GM19372 (cell line): ENCODE measurements around the gene MAP4K4.
A peak's percentile ranks its signal among the peaks of the same experiment; 100 is the strongest.
"Not testable (repeated sequence)": the region's sequence is repeated elsewhere in the genome, so short reads cannot be mapped to it uniquely, and the experiment has no call there.

Experiments used
- ATAC-seq: cut with Tn5 transposase; IDR thresholded peaks from one replicate; pipeline ENCODE4 v1.9.1; 2021; ENCODE audit warnings: mild to moderate bottlenecking, low read depth, moderate library complexity; ENCODE audit not compliant: unreplicated experiment

MAP4K4 gene

DNA sequence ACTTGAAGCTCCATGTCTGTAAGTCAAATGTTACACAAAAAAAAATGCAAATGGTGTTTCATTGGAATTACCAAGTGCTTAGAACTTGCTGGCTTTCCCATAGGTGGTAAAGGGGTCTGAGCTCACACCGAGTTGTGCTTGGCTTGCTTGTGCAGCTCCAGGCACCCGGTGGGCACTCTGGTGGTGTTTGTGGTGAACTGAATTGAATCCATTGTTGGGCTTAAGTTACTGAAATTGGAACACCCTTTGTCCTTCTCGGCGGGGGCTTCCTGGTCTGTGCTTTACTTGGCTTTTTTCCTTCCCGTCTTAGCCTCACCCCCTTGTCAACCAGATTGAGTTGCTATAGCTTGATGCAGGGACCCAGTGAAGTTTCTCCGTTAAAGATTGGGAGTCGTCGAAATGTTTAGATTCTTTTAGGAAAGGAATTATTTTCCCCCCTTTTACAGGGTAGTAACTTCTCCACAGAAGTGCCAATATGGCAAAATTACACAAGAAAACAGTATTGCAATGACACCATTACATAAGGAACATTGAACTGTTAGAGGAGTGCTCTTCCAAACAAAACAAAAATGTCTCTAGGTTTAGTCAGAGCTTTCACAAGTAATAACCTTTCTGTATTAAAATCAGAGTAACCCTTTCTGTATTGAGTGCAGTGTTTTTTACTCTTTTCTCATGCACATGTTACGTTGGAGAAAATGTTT, 196.3 kb downstream of the MAP4K4 start:
- ATAC-seq, result no peak

DNA sequence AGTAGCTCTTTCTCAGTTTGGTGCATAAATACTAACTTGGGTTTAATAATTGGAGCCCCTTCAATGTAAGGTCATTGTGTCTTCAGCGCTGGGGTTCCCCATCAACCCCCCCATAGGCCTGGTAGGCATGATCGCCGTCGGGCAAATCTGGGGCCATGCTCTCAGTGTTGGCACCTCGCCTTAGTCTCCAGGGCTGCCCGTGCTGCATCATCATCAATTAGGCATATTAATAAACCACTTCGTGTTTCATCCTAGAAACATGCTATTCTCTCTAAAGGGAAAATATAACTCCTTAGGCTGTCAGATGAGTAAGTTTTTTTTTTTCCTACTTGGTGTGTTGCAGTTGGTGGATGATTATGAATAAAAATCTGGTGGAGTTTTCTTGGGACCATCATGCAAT, 197.5 kb downstream of the MAP4K4 start:
- ATAC-seq, result no peak

DNA sequence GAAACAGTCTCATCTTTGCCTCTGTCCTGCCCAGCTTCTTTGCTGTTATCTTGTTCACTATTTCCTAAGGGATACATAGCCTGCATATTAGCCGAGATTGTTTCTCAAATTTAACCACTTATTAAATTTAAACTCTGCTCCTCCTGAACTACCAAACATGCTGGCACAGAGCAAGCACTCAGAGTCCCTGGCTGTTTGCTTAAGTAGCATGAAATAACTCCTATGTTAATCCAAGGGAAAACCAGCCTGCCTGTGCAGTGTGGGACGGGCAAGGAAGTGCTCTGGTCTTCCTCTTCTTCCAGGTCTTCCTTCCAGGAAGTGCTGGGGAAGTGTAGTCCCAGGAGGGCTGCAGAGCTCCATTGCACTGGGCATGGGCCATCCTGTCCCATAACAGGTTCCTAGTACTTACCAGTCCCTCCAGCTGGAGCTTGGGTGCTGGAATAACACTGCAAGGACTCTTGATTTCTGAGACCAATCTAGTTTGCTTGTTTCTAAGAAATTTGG, 198.4 kb downstream of the MAP4K4 start:
- ATAC-seq, result no peak

DNA sequence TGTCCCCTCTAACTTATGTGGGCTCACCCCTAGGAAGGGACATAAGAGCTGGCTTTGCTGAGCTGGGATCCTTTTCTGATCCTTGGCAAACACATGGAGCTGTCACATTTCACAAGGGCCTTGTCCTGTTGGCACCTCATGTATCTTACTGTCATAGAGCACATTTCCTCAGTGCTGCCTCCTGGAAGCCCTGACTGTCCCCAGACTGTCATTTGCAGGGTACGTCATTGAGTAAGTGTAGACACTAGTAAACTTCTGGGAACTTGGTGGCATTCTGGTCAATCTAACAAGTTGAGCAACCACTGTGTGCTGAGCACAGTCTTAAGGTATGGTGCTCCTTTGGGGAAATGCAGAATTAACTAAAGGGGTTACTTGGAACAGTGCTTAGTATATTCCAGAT, 199.8 kb downstream of the MAP4K4 start:
- no peak for ATAC-seq

DNA sequence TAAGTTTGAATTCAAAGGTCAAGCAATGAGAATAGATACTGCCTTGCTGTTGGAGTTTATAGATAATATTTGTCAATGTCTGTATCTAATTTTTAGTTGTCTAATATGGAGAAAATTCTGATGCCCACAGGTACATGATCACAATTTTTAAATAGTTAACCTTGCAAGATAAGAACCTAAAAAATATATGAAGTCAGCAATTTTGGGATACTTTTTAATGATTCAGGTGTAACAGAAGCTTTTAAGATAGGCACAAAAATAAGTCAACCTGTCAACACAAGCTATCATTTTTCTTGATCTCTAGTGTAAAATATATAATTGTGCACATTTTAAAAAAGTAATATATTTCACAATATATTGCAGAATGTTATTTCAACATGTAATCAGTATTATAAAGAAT, 201.8 kb downstream of the MAP4K4 start:
- ATAC-seq, result no peak

DNA sequence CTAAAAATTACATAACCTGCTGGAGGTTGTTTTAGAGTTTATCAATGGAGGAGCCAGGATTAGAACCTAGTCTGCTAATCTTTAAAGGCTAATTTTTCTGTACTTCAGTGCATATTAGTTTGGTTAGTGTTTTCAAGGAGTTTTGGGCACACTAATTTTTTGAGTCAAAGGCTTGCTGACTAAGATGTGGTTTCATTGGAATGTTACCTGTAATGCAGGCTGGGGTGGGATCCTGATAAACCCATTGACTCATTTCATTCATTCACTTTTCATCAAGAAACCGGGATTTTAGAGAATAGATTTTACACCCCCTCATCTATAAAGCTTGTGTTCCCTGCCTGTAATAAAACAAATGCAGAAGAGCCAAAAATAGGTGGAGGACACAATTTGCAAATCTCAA, 202.4 kb downstream of the MAP4K4 start:
- ATAC-seq, result no peak

DNA sequence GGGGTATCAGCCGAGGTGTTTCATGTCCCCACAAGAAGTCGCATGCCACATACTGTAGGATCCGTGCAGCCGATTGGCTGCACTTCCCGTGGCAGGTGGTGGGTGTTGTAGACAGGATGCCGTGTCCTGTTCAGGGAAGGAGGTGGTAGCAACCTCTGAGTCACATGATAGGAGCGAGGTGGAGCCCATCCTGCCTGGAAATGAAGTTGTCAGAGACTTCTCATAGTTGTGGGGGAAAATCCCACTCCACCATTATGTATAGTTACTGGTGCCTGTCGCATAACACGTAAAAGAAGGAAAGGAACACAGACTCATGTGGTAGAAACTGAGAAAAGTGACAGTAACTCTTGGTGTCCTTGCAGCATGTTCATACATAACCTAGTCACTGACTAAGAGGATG, 202.9 kb downstream of the MAP4K4 start:
- ATAC-seq, result peak; percentile 77

DNA sequence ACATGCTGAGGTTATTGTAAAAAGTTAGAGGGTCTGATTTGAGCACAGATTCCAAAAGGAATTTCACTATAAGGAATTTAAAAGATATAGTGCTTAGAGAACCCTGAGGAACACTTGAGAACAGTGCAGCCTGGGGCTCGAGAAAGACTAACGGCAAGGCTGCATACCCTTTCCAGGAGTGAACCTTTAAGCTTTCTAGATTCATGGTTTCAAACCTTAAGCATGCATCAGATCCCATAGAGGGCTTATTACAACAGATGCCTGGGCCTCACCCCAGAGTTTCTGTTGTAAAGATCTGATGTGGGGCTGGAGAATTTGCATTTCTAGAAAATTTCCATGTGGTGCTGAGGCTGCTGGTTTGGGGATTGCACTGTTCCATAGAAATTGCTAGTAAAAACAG, 203.7 kb downstream of the MAP4K4 start:
- ATAC-seq, result no peak

DNA sequence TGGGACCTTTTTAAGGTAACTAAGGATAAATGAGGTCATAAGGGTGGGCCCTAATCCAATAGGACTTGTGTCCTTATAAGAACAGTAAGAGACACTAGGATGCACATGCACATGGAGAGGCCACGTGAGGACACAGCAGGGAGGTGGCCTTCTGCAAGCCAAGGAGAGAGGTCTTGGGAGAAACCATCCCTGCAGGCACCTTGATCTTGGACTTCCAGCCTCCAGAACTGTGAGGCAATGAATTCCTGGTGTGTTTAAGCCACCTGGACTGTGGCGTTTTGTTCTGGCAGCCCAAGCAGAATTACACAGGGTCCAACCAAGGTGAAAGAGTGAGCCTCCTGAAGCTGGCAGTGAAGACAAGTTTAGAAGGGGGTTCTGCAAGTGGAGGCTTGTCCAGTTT, 204.7 kb downstream of the MAP4K4 start:
- no peak for ATAC-seq

DNA sequence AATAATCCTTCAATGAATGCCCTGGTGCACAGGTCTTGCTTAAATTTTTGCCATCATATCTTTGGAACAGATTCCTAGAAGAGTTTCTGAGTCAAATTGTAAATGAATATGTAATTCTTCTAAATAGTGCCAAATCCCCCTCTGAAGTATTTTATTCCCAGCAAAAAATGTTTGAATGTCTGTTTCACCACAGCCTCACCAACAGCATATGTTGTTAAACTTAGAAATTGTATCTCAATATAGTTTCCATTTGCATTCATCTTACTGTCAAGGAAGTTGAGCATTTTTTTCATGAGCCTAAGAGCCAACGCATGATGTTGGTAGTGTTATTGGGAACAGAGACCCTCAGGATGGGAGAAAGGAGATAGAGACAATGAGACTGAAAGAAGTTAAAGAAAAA, 207.4 kb downstream of the MAP4K4 start:
- ATAC-seq, result no peak

DNA sequence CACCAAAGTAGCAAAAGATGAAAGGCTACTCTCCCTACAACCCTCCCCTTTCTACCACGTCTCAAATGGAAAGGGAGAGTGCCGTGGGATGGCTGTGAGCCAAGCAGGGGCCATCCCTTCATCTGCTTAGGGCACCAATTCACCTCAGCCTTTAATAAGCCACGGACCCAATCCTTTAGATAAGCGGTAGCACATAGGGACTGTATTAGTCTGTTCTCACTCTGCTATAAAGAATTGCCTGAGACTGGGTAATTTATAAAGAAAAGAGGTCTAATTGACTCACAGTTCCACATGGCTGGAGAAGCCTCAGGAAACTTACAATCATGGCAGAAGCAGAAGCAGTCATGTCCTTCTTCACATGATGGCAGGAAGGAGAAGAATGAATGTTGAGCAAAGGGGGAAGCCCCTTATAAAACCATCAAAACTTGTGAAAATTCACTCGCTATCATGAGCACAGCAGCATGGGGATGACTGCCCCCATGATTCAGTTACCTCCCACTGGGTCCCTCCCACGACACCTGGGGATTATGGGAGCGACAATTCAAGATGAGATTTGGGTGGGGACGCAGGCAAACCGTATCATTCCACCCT, 208.3 kb downstream of the MAP4K4 start:
- ATAC-seq, result no peak

DNA sequence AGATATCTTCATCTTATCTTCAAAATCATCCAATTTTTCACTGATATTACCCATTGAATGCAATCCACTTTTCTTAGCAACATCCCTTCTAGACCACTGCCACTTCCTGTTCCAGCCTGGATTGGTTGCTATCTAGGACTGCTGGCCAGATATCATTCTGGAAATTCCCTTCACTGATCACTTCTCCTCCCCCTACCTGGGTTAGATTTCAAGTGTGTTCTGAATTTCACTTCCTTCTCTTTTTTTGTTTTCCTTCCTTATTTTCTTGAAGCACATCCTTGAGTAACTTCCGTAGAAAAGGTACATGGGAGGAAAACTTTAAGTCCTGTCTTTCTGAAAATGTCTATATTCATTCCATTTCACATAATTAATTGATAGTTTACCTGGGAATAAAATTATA, 212.3 kb downstream of the MAP4K4 start:
- ATAC-seq, result no peak

DNA sequence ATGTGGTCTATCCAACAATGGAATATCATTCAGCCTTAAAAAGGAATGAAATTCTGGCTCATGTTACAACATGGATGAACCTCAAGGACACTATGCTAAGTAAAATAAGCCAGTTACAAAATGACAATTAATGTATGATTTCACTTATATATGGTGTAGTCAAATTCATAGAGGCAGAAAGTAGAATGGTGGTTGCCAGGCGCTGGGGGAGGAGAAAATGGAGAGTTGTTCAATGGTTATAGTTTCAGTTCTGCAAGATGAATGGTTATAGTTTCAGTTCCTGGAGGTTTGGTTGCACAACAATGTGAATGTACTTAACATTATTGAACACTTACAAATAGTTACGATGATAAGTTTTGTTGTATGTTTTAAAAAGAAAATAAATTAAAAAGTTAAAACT, 215.0 kb downstream of the MAP4K4 start:
- peak; percentile 99 for ATAC-seq

DNA sequence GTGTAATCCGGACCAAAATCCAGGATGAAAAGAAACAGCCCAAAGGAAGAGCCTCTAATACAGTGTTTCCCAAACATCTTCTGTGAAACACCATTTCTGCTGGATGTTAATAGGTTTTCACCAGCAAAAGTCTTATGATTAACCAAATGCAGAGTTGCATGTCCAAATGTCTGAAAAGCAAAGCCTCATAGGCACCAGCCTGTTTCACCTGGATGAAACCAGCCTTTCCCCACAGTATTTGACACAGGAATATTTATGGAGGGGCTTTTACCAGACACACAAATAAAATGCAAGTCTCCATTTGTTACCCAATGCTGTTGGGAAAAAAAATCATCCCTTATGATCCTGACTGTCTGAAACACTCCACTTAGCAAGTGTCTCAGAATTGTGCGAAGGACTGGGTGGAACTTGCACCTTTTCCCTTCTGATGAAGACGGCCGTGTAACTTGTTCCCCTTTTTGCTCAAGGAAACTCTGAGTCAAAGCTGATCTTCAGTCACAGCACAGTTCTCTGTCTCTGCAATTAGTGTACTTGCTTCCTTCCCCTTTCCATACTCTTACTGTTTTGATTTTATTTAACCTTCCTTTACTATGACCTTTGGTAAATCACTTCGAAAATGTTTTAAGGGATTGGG, 223.9 kb downstream of the MAP4K4 start:
- ATAC-seq, result no peak

DNA sequence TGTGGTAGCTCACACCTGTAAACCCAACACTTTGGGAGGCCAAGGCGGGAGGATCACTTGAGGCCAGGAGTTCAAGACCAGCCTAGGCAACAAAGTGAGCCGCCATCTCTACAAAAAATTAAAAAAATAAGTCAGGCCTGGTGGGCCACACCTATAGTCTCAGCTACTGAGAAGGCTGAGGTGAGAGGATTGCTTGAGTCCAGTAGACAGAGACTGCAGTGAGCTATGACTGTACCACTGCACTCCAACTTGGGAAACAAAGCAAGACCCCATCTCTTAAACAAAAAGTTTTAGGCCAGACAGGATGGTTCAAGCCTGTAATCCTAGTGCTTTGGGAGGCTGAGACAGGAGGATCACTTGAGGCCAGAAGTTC, 224.4 kb downstream of the MAP4K4 start:
- no peak for ATAC-seq

DNA sequence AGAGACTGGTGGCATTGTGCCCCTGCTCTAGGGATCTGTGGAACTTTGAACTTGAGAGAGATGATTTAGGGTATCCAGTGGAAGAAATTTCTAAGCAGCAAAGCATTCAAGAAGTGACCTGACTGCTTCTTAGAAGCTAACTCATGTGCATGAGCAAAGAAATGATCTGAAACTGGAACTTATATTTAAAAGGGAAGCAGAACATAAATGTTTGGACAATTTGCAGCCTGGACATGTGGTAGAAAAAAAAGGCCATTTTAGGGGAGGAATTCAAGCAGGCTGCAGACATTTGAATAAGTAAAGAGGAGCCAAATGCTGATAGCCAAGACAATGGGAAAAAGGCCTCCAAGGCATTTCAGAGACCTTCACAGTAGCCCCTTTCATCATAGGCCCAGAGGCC, 226.8 kb downstream of the MAP4K4 start:
- not testable (repeated sequence) for ATAC-seq

DNA sequence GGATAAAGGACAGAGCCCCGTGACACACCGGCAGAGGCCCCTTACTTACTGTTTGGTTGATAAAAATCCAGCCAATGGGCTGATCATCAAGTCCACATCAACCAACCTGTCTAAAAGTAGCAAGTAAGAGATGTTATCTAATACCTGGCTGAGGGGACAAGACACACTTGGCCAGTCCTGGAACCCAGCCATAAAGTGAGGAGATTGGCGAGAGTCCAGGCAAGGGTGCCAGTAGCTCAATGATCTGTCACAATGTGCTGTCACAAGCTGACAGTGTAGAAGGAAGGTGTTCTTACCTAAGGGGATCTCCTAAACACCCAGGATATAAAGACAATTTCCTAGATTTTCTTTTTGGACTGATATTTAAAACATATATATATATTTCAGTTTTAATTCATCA, 232.5 kb downstream of the MAP4K4 start:
- no peak for ATAC-seq

DNA sequence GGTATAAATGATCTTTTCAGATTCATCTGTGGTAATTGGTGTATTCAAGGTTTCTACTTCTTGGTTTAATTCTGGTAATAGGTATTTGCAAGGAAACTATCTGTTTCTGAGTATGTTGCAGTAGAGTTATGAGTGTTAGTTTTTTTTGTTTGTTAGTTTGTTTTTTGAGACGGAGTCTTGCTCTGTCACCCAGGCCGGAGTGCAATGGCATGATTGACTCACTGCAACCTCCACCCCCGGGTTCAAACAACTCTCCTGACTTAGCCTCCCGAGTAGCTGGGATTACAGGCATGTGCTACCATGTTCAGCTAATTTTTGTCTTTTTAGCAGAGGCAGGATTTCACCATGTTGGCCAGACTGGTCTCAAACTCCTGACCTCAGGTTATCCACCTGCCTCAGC, 233.3 kb downstream of the MAP4K4 start:
- no peak for ATAC-seq

DNA sequence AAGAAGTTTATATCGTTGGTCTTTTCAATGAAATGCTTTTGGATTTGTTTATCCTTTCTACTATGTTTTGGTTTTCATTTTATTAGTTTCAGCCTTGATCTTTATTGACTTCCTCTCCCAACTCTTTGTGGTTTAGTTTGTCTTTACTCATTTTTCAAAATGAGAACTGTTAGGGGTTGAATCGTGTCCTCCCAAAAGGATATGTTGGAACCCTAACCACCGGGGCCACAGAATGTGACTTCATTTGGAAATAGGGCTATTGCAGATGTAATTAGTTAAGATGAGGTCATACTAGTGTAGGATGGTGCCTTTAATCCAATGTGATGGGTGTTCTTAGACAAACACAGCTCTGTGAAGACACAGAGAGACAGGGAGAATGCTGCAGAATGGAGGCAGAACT, 233.9 kb downstream of the MAP4K4 start:
- ATAC-seq, result no peak

DNA sequence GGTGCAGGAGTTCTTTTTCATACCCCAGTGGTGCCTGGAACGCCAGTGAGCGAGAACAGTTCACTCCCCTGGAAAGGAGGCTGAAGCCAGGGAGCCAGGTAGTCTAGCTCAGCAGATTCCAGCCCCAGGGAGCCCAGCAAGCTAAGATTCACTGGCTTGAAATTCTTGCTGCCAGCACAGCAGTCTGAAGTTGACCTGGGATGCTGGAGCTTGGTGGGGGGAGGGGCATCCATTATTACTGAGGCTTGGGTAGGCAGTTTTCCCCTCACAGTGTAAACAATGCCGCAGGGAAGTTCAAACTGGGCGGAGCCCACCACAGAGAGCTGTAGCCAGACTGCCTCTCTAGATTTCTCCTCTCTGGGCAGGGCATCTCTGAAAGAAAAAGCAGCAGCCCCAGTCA, 238.3 kb downstream of the MAP4K4 start:
- ATAC-seq, result not testable (repeated sequence)

DNA sequence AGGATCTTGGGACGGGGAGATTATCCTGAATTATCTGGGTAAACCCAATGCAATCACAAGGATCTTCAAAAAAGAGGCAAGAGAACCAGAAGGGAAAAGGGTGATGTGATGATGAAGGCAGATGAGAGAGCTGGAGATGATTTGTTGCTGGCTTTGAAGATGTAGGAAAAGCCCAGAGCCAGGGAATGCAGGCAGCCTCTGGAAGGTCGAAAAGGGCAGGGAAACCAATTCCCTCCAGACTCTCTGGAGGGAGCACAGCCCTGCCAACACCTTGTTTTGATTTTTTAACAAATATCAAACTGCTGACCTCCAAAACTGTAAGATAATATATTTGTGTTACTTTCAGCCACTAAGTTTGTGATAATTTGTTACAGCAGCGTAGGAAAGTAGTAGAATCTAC, 245.3 kb downstream of the MAP4K4 start:
- ATAC-seq, result no peak
